K562 (cell line): Measurements from ENCODE around the gene RASAL1. TPM values are rescaled to one million over a fixed set of nuclear protein-coding genes. Genes with fewer than 3 reads are reported as not detected.
A peak's percentile ranks its signal among the peaks of the same experiment; 100 is the strongest.

Source experiments
- CSDE1 ChIP-seq, 2 experiments: fragments of 450-650 bp; IDR thresholded peaks; 2 replicates each; pipeline ENCODE4 v1.6.1; 2016; ENCODE audit warnings: mild to moderate bottlenecking in 1 of 2
- SMARCA5 ChIP-seq: fragments of 450-650 bp; IDR thresholded peaks from 2 replicates; pipeline ENCODE4 v1.6.1; 2016
- ZBTB40 ChIP-seq, 2 experiments: fragments of 450-650 bp in 1 of 2; sonication (generic) in 1 of 2; formaldehyde crosslinking in 1 of 2; IDR thresholded peaks; 2 replicates each; pipeline versions ENCODE4 v1.7.1 to v1.9.0; 2016 to 2022; ENCODE audit warnings: inconsistent platforms in 1 of 2, mild to moderate bottlenecking in 1 of 2, missing genetic modification reagents in 1 of 2
- polyA plus RNA-seq, 8 experiments: library from polyadenylated mRNA; depleted of rRNA in 4 of 8; stranded (reverse) in 5 of 8; unstranded in 3 of 8; fragments of >200 nt; fragmentation: Nextera tagmentation in 2 of 8; fragmentation: Illumina TruSeq in 1 of 8; extraction: Ambion mirVana in 2 of 8; extraction: Trizol in 1 of 8; gene quantifications; 2 replicates each; pipeline versions ENCODE4 v1.2.1 to v1.2.3, GENCODE V29; 2011 to 2014; ENCODE audit warnings: inconsistent platforms in 1 of 8, missing spikeins in 1 of 8
- total RNA-seq, 7 experiments: library from RNA; depleted of rRNA in 6 of 7; stranded (reverse); fragments of >200 nt in 6 of 7; fragmentation: Illumina TruSeq in 2 of 7; extraction: Trizol in 2 of 7; gene quantifications; 2 replicates each; pipeline versions ENCODE4 v1.2.1 to v1.2.3, GENCODE V29; 2011 to 2021; ENCODE audit warnings: low replicate concordance in 1 of 7

The RASAL1 gene
- total and polyA plus RNA-seq, 9 of the 15 experiments (the other 6 are each of a cell fraction or from before 2014, with no cell fraction given): 0.06 to 0.16 (median 0.14) TPM; not detected in 6

- TF ChIP-seq CSDE1 (IDR thresholded peaks at IDR 0.05): 0 out of 4 replicates have a peak, but pooled peaks of 1 of the 2 experiments have one; percentile 35
- TF ChIP-seq ZBTB40 (IDR thresholded peaks at IDR 0.05): no peak
- TF ChIP-seq ZBTB40 (CRISPR knock-in tag; IDR thresholded peaks at IDR 0.05): no peak
- peak; percentile 63; the same call in 1 of the 2 replicates for TF ChIP-seq SMARCA5
- TF ChIP-seq, all 486 proteins: peak for 9
Measured at GRCh38 chr12:113119980-113120669, 15.4 kb downstream of the RASAL1 start (continued).
